A549 (cell line): Measurements from ENCODE around the gene RAB23. TPM values are rescaled to one million over a fixed set of nuclear protein-coding genes. Genes with fewer than 3 reads are reported as not detected.

Source experiments
- ATAC-seq, 2 experiments: fragments of 200-7000 bp in 1 of 2; fragments of >200 bp in 1 of 2; cut with Nextera tagmentation in 1 of 2; cut with Tn5 transposase in 1 of 2; 3 replicates each; pipeline versions ENCODE4 v1.8.0 to v1.9.1; 2018 to 2020; ENCODE audit warnings: mild to moderate bottlenecking in 1 of 2, moderate library complexity in 1 of 2
- CTCF ChIA-PET: fragments of 300-600 bp; sonication (Branson Sonifier 250); formaldehyde crosslinking; extraction: SDS; loops from one replicate; lab custom pipeline; 2021; ENCODE audit warnings: antibody characterized with exemption, inconsistent platforms; lab: Yijun Ruan, JAX
- POLR2A ChIA-PET: fragments of 350-600 bp; formaldehyde crosslinking; extraction: SDS; loops from one replicate; lab custom pipeline; 2021; ENCODE audit warnings: antibody characterized with exemption, inconsistent platforms; lab: Yijun Ruan, JAX
- DNase-seq, 2 experiments: peaks; one replicate each; pipeline versions ENCODE4 v3.0.0 to v3.0.0-alpha.2; 2011 to 2016; ENCODE audit warnings: low read depth in 1 of 2, low spot score in 1 of 2
- FAIRE-seq: peaks from 2 replicates; lab custom pipeline; 2011; peaks lifted over from hg19 to GRCh38; lab: Jason Lieb, UNC
- H3K27ac ChIP-seq, 2 experiments: fragments of >200 bp; sonication (Bioruptor Twin); formaldehyde crosslinking; 3 replicates each; pipeline ENCODE4 v1.5.1; 2016 to 2017
- H3K4me1 ChIP-seq: fragments of >200 bp; sonication (Bioruptor Twin); formaldehyde crosslinking; 3 replicates; pipeline ENCODE4 v1.6.1; 2016
- H3K4me2 ChIP-seq: fragments of >200 bp; sonication (Bioruptor Twin); formaldehyde crosslinking; 3 replicates; pipeline ENCODE4 v1.6.1; 2016
- H3K4me3 ChIP-seq: fragments of >200 bp; sonication (Bioruptor Twin); formaldehyde crosslinking; 3 replicates; pipeline ENCODE4 v1.5.1; 2016
- H3K9me3 ChIP-seq: fragments of >200 bp; sonication (Bioruptor Twin); formaldehyde crosslinking; 3 replicates; pipeline ENCODE4 v1.6.1; 2016
- CHD2 ChIP-seq: fragments of 150-350 bp; IDR thresholded peaks from 2 replicates; pipeline ENCODE4 v1.6.1; 2014; ENCODE audit warnings: low read length; ENCODE audit not compliant: partially characterized antibody
- EHMT2 ChIP-seq: fragments of 200-600 bp; sonication (generic); IDR thresholded peaks from 2 replicates; pipeline ENCODE4 v1.6.1; 2016; ENCODE audit warnings: antibody characterized with exemption, low read depth, mild to moderate bottlenecking, moderate library complexity
- EP300 ChIP-seq, 2 experiments: fragments of >200 bp; sonication (Bioruptor Twin); formaldehyde crosslinking; IDR thresholded peaks; 2 replicates in 1 of 2; 3 replicates in 1 of 2; pipeline ENCODE4 v1.6.1; 2016 to 2017
- FOSB ChIP-seq: fragments of 250-450 bp; sonication (Bioruptor Pico); IDR thresholded peaks from 2 replicates; pipeline ENCODE4 v1.5.0; 2020; ENCODE audit warnings: mild to moderate bottlenecking, moderate library complexity
- FOSL2 ChIP-seq, 2 experiments: fragments of 450-650 bp in 1 of 2; fragments of >200 bp in 1 of 2; sonication (Bioruptor Twin) in 1 of 2; formaldehyde crosslinking; IDR thresholded peaks; 2 replicates each; pipeline versions ENCODE4 v1.5.0 to v1.6.1; 2016 to 2020; ENCODE audit warnings: mild to moderate bottlenecking in 1 of 2, moderate library complexity in 1 of 2
- HEYL ChIP-seq: fragments of 250-450 bp; sonication (Bioruptor Pico); IDR thresholded peaks from 2 replicates; pipeline ENCODE4 v1.8.0; 2021; ENCODE audit warnings: mild to moderate bottlenecking, moderate library complexity
- KDM1A ChIP-seq: fragments of 200-600 bp; sonication (generic); IDR thresholded peaks from 2 replicates; pipeline ENCODE4 v1.6.1; 2016; ENCODE audit warnings: low read depth, mild to moderate bottlenecking
- NR3C1 ChIP-seq: fragments of >200 bp; sonication (Bioruptor Twin); formaldehyde crosslinking; IDR thresholded peaks from 3 replicates; pipeline ENCODE4 v1.6.1; 2017
- PHF8 ChIP-seq: fragments of 200-600 bp; sonication (generic); IDR thresholded peaks from 2 replicates; pipeline ENCODE4 v1.6.1; 2016; ENCODE audit warnings: low read depth, mild to moderate bottlenecking, antibody characterized with exemption, moderate library complexity, borderline replicate concordance
- RNF2 ChIP-seq: fragments of 200-600 bp; sonication (generic); IDR thresholded peaks from 2 replicates; pipeline ENCODE4 v1.6.1; 2016; ENCODE audit warnings: low read depth, mild to moderate bottlenecking, antibody characterized with exemption, moderate library complexity, borderline replicate concordance
- TP53 ChIP-seq: fragments of 250-450 bp; sonication (Bioruptor Pico); IDR thresholded peaks from 2 replicates; pipeline ENCODE4 v1.5.0; 2021; ENCODE audit warnings: mild to moderate bottlenecking, moderate library complexity
- ZC3H11A ChIP-seq: fragments of 450-650 bp; IDR thresholded peaks from 2 replicates; pipeline ENCODE4 v1.6.1; 2014; ENCODE audit warnings: antibody characterized with exemption, mild to moderate bottlenecking
- ZFP36 ChIP-seq: fragments of 450-650 bp; IDR thresholded peaks from 2 replicates; pipeline ENCODE4 v1.6.1; 2014; ENCODE audit warnings: borderline replicate concordance; ENCODE audit not compliant: partially characterized antibody
- ZNF302 ChIP-seq: fragments of 250-450 bp; sonication (Bioruptor Pico); IDR thresholded peaks from 2 replicates; pipeline ENCODE4 v1.9.0; 2021; ENCODE audit warnings: inconsistent platforms, mild to moderate bottlenecking, moderate library complexity
- WGBS: methylation state at CpG from one replicate; pipeline ENCODE4 v1.1.6; 2017; ENCODE audit errors: missing lambda C conversion rate; 5-methylcytosine and 5-hydroxymethylcytosine counted together
- polyA plus RNA-seq, 4 experiments: library from polyadenylated mRNA; depleted of rRNA in 3 of 4; stranded (reverse); fragments of >200 nt; fragmentation: RNase III in 1 of 4; extraction: RNeasy Plus Mini Kit Qiagen cat#74134 plus additional on column Dnase treatment in 1 of 4; gene quantifications; 2 replicates in 3 of 4; 3 replicates in 1 of 4; pipeline ENCODE4 v1.2.3, GENCODE V29; 2011 to 2017
- TF ChIP-seq, protein P1 (sequence below): fragments of 250-450 bp; sonication (Bioruptor Pico); IDR thresholded peaks from 2 replicates; pipeline ENCODE4 v1.5.0; 2021; ENCODE audit warnings: mild to moderate bottlenecking, moderate library complexity, borderline replicate concordance
- TF ChIP-seq, protein P2 (sequence below): fragments of 200-600 bp; sonication (generic); IDR thresholded peaks from 2 replicates; pipeline ENCODE4 v1.6.1; 2016; ENCODE audit warnings: antibody characterized with exemption, mild to moderate bottlenecking, moderate library complexity

The RAB23 gene
- polyA plus RNA-seq, 2 of the 4 experiments (the other 2 are of a cell fraction): 8.6 to 21.5 TPM

DNA sequence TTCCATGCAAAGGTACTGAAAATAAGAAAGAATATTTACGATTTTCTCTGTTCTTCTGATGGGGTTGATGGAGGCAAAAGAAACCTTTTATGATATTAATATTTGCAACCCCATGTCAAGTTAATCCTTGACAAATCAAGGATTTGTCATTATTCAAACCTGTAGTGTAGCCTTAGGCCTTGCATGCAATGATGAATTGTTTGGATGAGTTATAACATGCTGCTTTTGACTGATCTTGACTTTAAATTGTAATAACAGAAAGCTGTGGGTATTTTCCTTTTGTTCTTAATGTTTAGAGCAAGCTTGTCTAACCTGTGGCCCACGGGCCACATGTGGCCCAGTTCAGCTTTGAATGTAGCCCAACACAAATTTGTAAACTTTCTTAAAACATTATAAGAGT lies 63.0 kb downstream of the RAB23 start:
- FAIRE-seq (no peak), DNase-seq (no peak), ATAC-seq (no peak)
- Histone ChIP-seq H3K27ac (no peak overlapping the region), H3K4me2 (no peak overlapping the region), H3K9me3 (no peaks in the 10 kb centered on the region; the same call in 2 of the 3 replicates), H3K4me3 (no peak overlapping the region), H3K4me1 (no peaks in the 10 kb centered on the region)
- POLR2A ChIA-PET: no interaction called here
- TF ChIP-seq TP53 (CRISPR knock-in tag) (no peak), PHF8 (no peak), FOSB (CRISPR knock-in tag) (no peak), ZFP36 (no peak), RNF2 (no peak), ZC3H11A (no peak), KDM1A (no peak), CHD2 (no peak), HEYL (CRISPR knock-in tag) (no peak), EHMT2 (no peak), NR3C1 (no peak), EP300 (IDR thresholded peaks at IDR 0.05) (no peak), ZNF302 (CRISPR knock-in tag) (no peak)
- TF ChIP-seq, protein P1, sequence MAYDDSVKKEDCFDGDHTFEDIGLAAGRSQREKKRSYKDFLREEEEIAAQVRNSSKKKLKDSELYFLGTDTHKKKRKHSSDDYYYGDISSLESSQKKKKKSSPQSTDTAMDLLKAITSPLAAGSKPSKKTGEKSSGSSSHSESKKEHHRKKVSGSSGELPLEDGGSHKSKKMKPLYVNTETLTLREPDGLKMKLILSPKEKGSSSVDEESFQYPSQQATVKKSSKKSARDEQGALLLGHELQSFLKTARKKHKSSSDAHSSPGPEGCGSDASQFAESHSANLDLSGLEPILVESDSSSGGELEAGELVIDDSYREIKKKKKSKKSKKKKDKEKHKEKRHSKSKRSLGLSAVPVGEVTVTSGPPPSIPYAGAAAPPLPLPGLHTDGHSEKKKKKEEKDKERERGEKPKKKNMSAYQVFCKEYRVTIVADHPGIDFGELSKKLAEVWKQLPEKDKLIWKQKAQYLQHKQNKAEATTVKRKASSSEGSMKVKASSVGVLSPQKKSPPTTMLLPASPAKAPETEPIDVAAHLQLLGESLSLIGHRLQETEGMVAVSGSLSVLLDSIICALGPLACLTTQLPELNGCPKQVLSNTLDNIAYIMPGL (CRISPR knock-in tag): no peak
- TF ChIP-seq, protein P2, sequence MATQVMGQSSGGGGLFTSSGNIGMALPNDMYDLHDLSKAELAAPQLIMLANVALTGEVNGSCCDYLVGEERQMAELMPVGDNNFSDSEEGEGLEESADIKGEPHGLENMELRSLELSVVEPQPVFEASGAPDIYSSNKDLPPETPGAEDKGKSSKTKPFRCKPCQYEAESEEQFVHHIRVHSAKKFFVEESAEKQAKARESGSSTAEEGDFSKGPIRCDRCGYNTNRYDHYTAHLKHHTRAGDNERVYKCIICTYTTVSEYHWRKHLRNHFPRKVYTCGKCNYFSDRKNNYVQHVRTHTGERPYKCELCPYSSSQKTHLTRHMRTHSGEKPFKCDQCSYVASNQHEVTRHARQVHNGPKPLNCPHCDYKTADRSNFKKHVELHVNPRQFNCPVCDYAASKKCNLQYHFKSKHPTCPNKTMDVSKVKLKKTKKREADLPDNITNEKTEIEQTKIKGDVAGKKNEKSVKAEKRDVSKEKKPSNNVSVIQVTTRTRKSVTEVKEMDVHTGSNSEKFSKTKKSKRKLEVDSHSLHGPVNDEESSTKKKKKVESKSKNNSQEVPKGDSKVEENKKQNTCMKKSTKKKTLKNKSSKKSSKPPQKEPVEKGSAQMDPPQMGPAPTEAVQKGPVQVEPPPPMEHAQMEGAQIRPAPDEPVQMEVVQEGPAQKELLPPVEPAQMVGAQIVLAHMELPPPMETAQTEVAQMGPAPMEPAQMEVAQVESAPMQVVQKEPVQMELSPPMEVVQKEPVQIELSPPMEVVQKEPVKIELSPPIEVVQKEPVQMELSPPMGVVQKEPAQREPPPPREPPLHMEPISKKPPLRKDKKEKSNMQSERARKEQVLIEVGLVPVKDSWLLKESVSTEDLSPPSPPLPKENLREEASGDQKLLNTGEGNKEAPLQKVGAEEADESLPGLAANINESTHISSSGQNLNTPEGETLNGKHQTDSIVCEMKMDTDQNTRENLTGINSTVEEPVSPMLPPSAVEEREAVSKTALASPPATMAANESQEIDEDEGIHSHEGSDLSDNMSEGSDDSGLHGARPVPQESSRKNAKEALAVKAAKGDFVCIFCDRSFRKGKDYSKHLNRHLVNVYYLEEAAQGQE: no peak
- WGBS: 91% methylated on average over 2 of the region's 2 CpGs
- CTCF ChIA-PET: no interaction called here

DNA sequence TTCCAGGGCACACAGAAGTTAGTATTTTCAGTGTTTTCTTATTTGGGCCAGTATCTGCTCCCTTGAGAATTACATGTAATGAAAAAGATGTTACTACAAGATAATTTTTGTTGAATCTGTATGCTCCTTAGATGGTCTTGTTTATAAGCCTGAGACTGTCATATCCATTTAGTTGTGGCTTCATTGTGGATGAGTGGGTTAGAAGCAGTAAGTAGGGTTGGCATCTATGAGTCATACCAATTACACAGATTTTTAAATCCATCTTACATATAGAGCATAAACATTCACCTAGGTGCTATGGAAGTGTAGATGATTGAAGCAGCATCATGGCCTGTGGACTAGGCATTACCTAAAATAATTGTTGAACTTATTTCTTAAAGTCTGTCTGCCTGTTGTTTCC lies 63.4 kb downstream of the RAB23 start:
- POLR2A ChIA-PET: no interaction called here
- H3K4me3 ChIP-seq: no peak overlapping the region
- H3K27ac ChIP-seq: no peak overlapping the region
- FAIRE-seq: no peak
- no peak for DNase-seq
- CTCF ChIA-PET: no interaction called here
- H3K4me2 ChIP-seq: no peak overlapping the region
- H3K9me3 ChIP-seq: no peaks in the 10 kb centered on the region; the same call in 2 of the 3 replicates
- TF ChIP-seq TP53 (CRISPR knock-in tag): no peak
- no peak for TF ChIP-seq FOSL2 (IDR thresholded peaks at IDR 0.05)
- peak; percentile 9; the same call in 1 of the 2 replicates for TF ChIP-seq FOSL2 (CRISPR knock-in tag; IDR thresholded peaks at IDR 0.05)
- ATAC-seq: no peak
- H3K4me1 ChIP-seq: no peaks in the 10 kb centered on the region
